Right lobe of liver (tissue), 6 donors: ENCODE results near the gene UBALD1. TPM values are rescaled to one million over a fixed set of nuclear protein-coding genes. Genes with fewer than 3 reads are reported as not detected.

ENCODE experiments used
- ATAC-seq, 4 donors: fragments of 200-7000 bp; cut with Tn5 transposase; one replicate each; pipeline ENCODE4 v1.9.1; 2020; ENCODE audit warnings: mild to moderate bottlenecking in 4 of 4, moderate library complexity in 4 of 4
- DNase-seq, 3 donors: peaks; one replicate each; pipeline ENCODE4 v3.0.0-alpha.2; 2020
- H3K27ac ChIP-seq, 3 donors: fragments of 200-600 bp; one replicate each; pipeline ENCODE4 v1.8.0; 2022
- H3K27me3 ChIP-seq, 2 donors: fragments of 200-600 bp; one replicate each; pipeline ENCODE4 v1.8.0; 2022
- H3K36me3 ChIP-seq, 4 donors: fragments of 200-600 bp; sonication (generic) in 1 of 4; one replicate each; pipeline versions ENCODE4 v1.5.1 to v1.8.0; 2017 to 2022; ENCODE audit warnings: control low read depth in 1 of 4
- H3K4me1 ChIP-seq, 4 donors: fragments of 200-600 bp; sonication (generic) in 1 of 4; one replicate each; pipeline versions ENCODE4 v1.5.1 to v1.8.0; 2017 to 2022; ENCODE audit warnings: control low read depth in 1 of 4
- H3K4me3 ChIP-seq, 3 donors: fragments of 200-600 bp; one replicate each; pipeline ENCODE4 v1.8.0; 2022
- H3K9me3 ChIP-seq, 4 donors: fragments of 200-600 bp; sonication (generic) in 1 of 4; one replicate each; pipeline versions ENCODE4 v1.5.1 to v1.8.0; 2017 to 2022; ENCODE audit warnings: control low read depth in 1 of 4
- CTCF ChIP-seq, 4 donors: fragments of 200-600 bp in 3 of 4; fragments of 450-650 bp in 1 of 4; IDR thresholded peaks; one replicate each; pipeline versions ENCODE4 v1.5.1 to v1.8.0; 2016 to 2022; ENCODE audit warnings: antibody characterized with exemption in 4 of 4, mild to moderate bottlenecking in 2 of 4
- POLR2A ChIP-seq: fragments of 450-650 bp; IDR thresholded peaks from one replicate; pipeline ENCODE4 v1.6.1; 2017; ENCODE audit warnings: antibody characterized with exemption, mild to moderate bottlenecking
- WGBS: methylation state at CpG from one replicate; pipeline ENCODE4 v1.1.6; 2018; ENCODE audit warnings: low coverage, low lambda C conversion rate; ENCODE audit not compliant: insufficient coverage; ENCODE audit errors: missing lambda C conversion rate; 5-methylcytosine and 5-hydroxymethylcytosine counted together
- intact Hi-C, 2 donors: fragments of 100-400 bp; cut with DNase I; formaldehyde crosslinking; loops; one replicate each; pipeline versions ENCODE4 v1.11.2 to v1.14.1; 2022
- total RNA-seq, 6 experiments: library from RNA; depleted of rRNA in 2 of 6; stranded (reverse); fragments of >200 nt in 2 of 6; fragmentation: NEBNext Ultra II Directional in 3 of 6; extraction: Animal tissue kit (Norgen Biotek cat#: 25700) in 3 of 6; gene quantifications; one replicate each; pipeline versions ENCODE4 v1.1.0 to v1.2.4, GENCODE V29; 2016 to 2023
- donor health status: DM: no; HTN: yes; CAD: no.
- donor health status: DM: no; HTN: no; CAD: no.
- donor health status: DM: no; HTN: no; CAD: no.
- donor health status: DM: no; HTN: yes; CAD: no.
- donor health status: DM: no; HTN: yes; CAD: no.

Gene UBALD1
- total RNA-seq, 6 experiments from 2014 or later = 6.4 to 29.5 (median 17.2) TPM

- Histone ChIP-seq H3K36me3 (peaks cover 0 to 19% (median 7%) of the 10 kb centered on the region in 4 donors), H3K27ac (no peak overlapping the region), H3K4me1 (peaks cover 0 to 38% (median 24%) of the 10 kb centered on the region in 4 donors), H3K4me3 (no peak overlapping the region), H3K9me3 (no peaks in the 10 kb centered on the region), H3K27me3 (no peaks in the 10 kb centered on the region)
- intact Hi-C loops = no loop called here
- WGBS = no CpG with 5 or more reads among the region's 18 CpGs
- DNase-seq (peak in 1 of 3 donors; percentile 79), ATAC-seq (peak in 1 of 4 donors; percentile 7)
- no peak for TF ChIP-seq POLR2A
- no peak for TF ChIP-seq CTCF (IDR thresholded peaks at IDR 0.05)
Observed at GRCh38 chr16:4660454-4661007, 45.8 kb upstream of the UBALD1 start.

- no peaks in the 10 kb centered on the region for H3K9me3 ChIP-seq
- peaks cover 0 to 21% (median 7%) of the 10 kb centered on the region in 4 donors for H3K36me3 ChIP-seq
- H3K4me1 ChIP-seq = peaks cover 0 to 32% (median 20%) of the 10 kb centered on the region in 4 donors
- intact Hi-C loops = no loop called here
- H3K27ac ChIP-seq = no peak overlapping the region
- no peak for TF ChIP-seq POLR2A
- TF ChIP-seq CTCF (IDR thresholded peaks at IDR 0.05) = no peak
- H3K27me3 ChIP-seq = no peaks in the 10 kb centered on the region
- no peak for ATAC-seq
- WGBS = 92% methylated on average over 2 of the region's 29 CpGs
- H3K4me3 ChIP-seq = no peak overlapping the region
- no peak for DNase-seq
Observed at GRCh38 chr16:4659363-4660353, 45.0 kb upstream of the UBALD1 start.

GRCh38 chr16:4656695-4657686 lies 42.3 kb upstream of the UBALD1 start:
- 77% methylated on average over 6 of the region's 25 CpGs for WGBS
- TF ChIP-seq POLR2A (no peak), CTCF (IDR thresholded peaks at IDR 0.05) (no peak)
- H3K36me3 ChIP-seq = peaks cover 0 to 27% (median 7%) of the 10 kb centered on the region in 4 donors
- H3K4me1 ChIP-seq = peaks cover 0 to 36% (median 17%) of the 10 kb centered on the region in 4 donors
- no peaks in the 10 kb centered on the region for H3K9me3 ChIP-seq
- intact Hi-C loops = no loop called here
- DNase-seq = no peak
- no peak overlapping the region for H3K4me3 ChIP-seq
- no peaks in the 10 kb centered on the region for H3K27me3 ChIP-seq
- no peak overlapping the region for H3K27ac ChIP-seq
- no peak for ATAC-seq

- peaks cover 0 to 36% (median 17%) of the 10 kb centered on the region in 4 donors for H3K4me1 ChIP-seq
- H3K27ac ChIP-seq = no peak overlapping the region
- H3K27me3 ChIP-seq = no peaks in the 10 kb centered on the region
- DNase-seq (no peak), ATAC-seq (no peak)
- no peak for TF ChIP-seq CTCF (IDR thresholded peaks at IDR 0.05)
- TF ChIP-seq POLR2A = no peak
- peaks cover 0 to 27% (median 7%) of the 10 kb centered on the region in 4 donors for H3K36me3 ChIP-seq
- no peaks in the 10 kb centered on the region for H3K9me3 ChIP-seq
- WGBS = 96% methylated on average over 9 of the region's 12 CpGs
- no peak overlapping the region for H3K4me3 ChIP-seq
- intact Hi-C loops = no loop called here
Observed at GRCh38 chr16:4656221-4656620, 41.5 kb upstream of the UBALD1 start.
